ENCODE results near the gene NIT2.
"Not testable (repeated sequence)": the region's sequence is repeated elsewhere in the genome, so short reads cannot be mapped to it uniquely, and the experiment has no call there.

NIT2 gene

GRCh38 chr3:100339786-100340185 is 5.2 kb downstream of the NIT2 start:
- DNase-seq, result no peak

- DNase-seq, result no peak
Measured at GRCh38 chr3:100340527-100340926, 6.0 kb downstream of the NIT2 start.

- no peak for DNase-seq
Measured at GRCh38 chr3:100348727-100349126, 14.2 kb downstream of the NIT2 start.

- not testable (repeated sequence) for DNase-seq
Measured at GRCh38 chr3:100351770-100352169, 17.2 kb downstream of the NIT2 start.

GRCh38 chr3:100352296-100353231 is 18.0 kb downstream of the NIT2 start:
- DNase-seq, result no peak

- DNase-seq, result no peak
Measured at GRCh38 chr3:100354850-100355249, 20.3 kb downstream of the NIT2 start.

- DNase-seq, result no peak
Measured at GRCh38 chr3:100358413-100358812, 23.9 kb downstream of the NIT2 start.

- DNase-seq, result no peak
Measured at GRCh38 chr3:100359035-100359434, 24.5 kb downstream of the NIT2 start.

GRCh38 chr3:100360757-100361496 is 26.4 kb downstream of the NIT2 start:
- DNase-seq, result no peak

GRCh38 chr3:100361897-100362296 is 27.3 kb downstream of the NIT2 start:
- DNase-seq, result no peak

GRCh38 chr3:100364421-100364820 is 29.9 kb downstream of the NIT2 start:
- no peak for DNase-seq

GRCh38 chr3:100366424-100366823 is 31.9 kb downstream of the NIT2 start:
- no peak for DNase-seq

GRCh38 chr3:100368441-100368840 is 33.9 kb downstream of the NIT2 start:
- no peak for DNase-seq

GRCh38 chr3:100370756-100371155 is 36.2 kb downstream of the NIT2 start:
- DNase-seq, result no peak

GRCh38 chr3:100374521-100374920 is 40.0 kb downstream of the NIT2 start:
- no peak for DNase-seq

GRCh38 chr3:100376301-100376700 is 41.7 kb downstream of the NIT2 start:
- no peak for DNase-seq

GRCh38 chr3:100384733-100385525 is 50.4 kb downstream of the NIT2 start:
- no peak for DNase-seq

GRCh38 chr3:100386437-100387074 is 52.0 kb downstream of the NIT2 start:
- no peak for DNase-seq

GRCh38 chr3:100389025-100389424 is 54.5 kb downstream of the NIT2 start:
- DNase-seq, result no peak

GRCh38 chr3:100395679-100396431 is 61.3 kb downstream of the NIT2 start:
- DNase-seq, result no peak

GRCh38 chr3:100396967-100397366 is 62.4 kb downstream of the NIT2 start:
- no peak for DNase-seq

Measured in activated CD4-positive, CD25-positive, alpha-beta regulatory T cell (primary cell).